Caco-2 (cell line): Measurements from ENCODE around the gene MAD1L1. TPM values are rescaled to one million over a fixed set of nuclear protein-coding genes. Genes with fewer than 3 reads are reported as not detected.

ENCODE experiments used
- BruUV-seq: library from RNA; stranded (reverse); fragments of 400-500 nt; replicated peaks from 2 replicates; lab custom pipeline; 2021; lab: Mats Ljungman, UMichigan
- CTCF ChIA-PET: fragments of 300-600 bp; sonication (Branson Sonifier 250); formaldehyde crosslinking; loops from one replicate; lab custom pipeline; 2022; ENCODE audit warnings: antibody characterized with exemption; lab: Charles Lee
- POLR2A ChIA-PET: fragments of 300-600 bp; sonication (Branson Sonifier 250); formaldehyde crosslinking; loops from one replicate; lab custom pipeline; 2022; ENCODE audit warnings: antibody characterized with exemption; lab: Charles Lee
- DNase-seq, 2 experiments: peaks; one replicate each; pipeline versions ENCODE4 v3.0.0 to v3.0.0-alpha.2; 2020 to 2022
- H3K27me3 ChIP-seq: replicated peaks from 2 replicates; pipeline ENCODE4 v1.6.0; 2011; ENCODE audit warnings: low read length; ENCODE audit not compliant: control insufficient read depth, insufficient read depth
- H3K36me3 ChIP-seq: 2 replicates; pipeline ENCODE4 v1.5.1; 2011; ENCODE audit warnings: low read length; ENCODE audit not compliant: control insufficient read depth, insufficient read depth
- H3K4me1 ChIP-seq: fragments of 250-450 bp; sonication (Bioruptor Pico); 2 replicates; pipeline ENCODE4 v1.5.1; 2020; ENCODE audit warnings: mild to moderate bottlenecking
- H3K4me3 ChIP-seq: 2 replicates; pipeline ENCODE4 v1.5.1; 2011; ENCODE audit warnings: low read depth, mild to moderate bottlenecking, control low read depth, low read length
- H3K9me3 ChIP-seq: fragments of 250-450 bp; sonication (Bioruptor Pico); 2 replicates; pipeline ENCODE4 v1.5.1; 2020; ENCODE audit warnings: mild to moderate bottlenecking, moderate library complexity
- H3K27ac Mint-ChIP-seq: one replicate; pipeline ENCODE4 v1.8.0; 2022; ENCODE audit warnings: mixed read lengths; ENCODE audit not compliant: unreplicated experiment
- H3K27me3 Mint-ChIP-seq: one replicate; pipeline ENCODE4 v1.8.0; 2022; ENCODE audit warnings: mixed read lengths; ENCODE audit not compliant: insufficient read depth, unreplicated experiment
- H3K36me3 Mint-ChIP-seq: one replicate; pipeline ENCODE4 v1.8.0; 2022; ENCODE audit warnings: mild to moderate bottlenecking, mixed read lengths; ENCODE audit not compliant: insufficient read depth, unreplicated experiment
- H3K4me1 Mint-ChIP-seq: one replicate; pipeline ENCODE4 v1.8.0; 2022; ENCODE audit warnings: low read depth, mixed read lengths; ENCODE audit not compliant: unreplicated experiment
- H3K4me3 Mint-ChIP-seq: one replicate; pipeline ENCODE4 v1.8.0; 2022; ENCODE audit warnings: mild to moderate bottlenecking, moderate library complexity, mixed read lengths; ENCODE audit not compliant: unreplicated experiment
- H3K9me3 Mint-ChIP-seq: one replicate; pipeline ENCODE4 v1.8.0; 2022; ENCODE audit warnings: mixed read lengths; ENCODE audit not compliant: unreplicated experiment
- intact Hi-C: fragments of 100-400 bp; cut with micrococcal nuclease; formaldehyde crosslinking; loops from one replicate; pipeline ENCODE4 v1.10.0; 2022; ENCODE audit not compliant: unreplicated experiment
- total RNA-seq: library from RNA; stranded (reverse); gene quantifications from 2 replicates; pipeline ENCODE4 v1.2.3, GENCODE V29; 2022
- TF ChIP-seq, protein P1 (sequence below), 2 experiments: fragments of 200-600 bp in 1 of 2; IDR thresholded peaks; 1 replicate in 1 of 2; 2 replicates in 1 of 2; pipeline versions ENCODE4 v1.5.1 to v1.8.0; 2011 to 2022; ENCODE audit warnings: antibody characterized with exemption in 1 of 2, control low read depth in 1 of 2, inconsistent platforms in 1 of 2, low read depth in 1 of 2, low read length in 1 of 2, mild to moderate bottlenecking in 1 of 2, moderate library complexity in 1 of 2; ENCODE audit not compliant: insufficient read depth in 1 of 2, severe bottlenecking in 1 of 2, unreplicated experiment in 1 of 2

Gene MAD1L1
- total RNA-seq, 1 experiment from 2014 or later = 58.6 TPM

DNA sequence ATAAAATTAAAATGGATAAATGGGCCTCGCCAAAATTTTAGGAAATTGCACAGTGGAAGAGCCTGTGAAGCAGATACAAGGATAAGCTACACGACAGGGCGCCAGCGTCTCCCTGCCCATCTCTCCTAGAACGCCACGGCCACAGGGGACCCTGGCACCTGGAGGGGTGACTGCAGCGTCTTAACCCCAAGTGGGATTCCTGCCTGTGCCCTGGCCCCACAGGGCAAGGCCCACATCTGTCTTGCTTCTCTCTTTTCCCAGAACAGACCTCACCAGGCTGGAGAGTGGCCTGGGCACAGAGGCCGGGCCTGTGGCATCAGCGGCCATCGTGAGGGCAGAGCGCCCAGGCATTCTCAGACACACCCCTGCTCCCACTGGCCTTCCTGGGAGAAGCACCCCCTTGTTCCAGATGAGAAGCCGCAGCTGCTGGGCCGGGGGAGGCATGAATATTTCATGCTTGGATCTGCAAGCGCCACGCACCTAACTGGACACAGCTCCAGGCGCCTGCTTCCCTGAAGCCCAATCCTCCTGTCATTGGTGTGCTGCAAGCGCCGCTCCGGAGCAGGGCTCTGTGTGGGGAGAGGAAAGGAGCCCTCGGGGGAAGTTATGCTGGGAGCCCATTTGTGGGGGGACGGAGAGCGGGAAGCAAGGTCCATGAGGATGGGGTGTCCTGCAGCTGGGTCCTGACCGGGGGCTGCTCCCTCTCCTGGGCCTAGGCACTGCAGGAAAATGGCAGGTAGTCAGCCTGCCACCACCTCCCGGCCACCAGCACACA lies 409.2 kb downstream of the MAD1L1 start:
- no peak overlapping the region for H3K27ac Mint-ChIP-seq
- H3K4me3 Mint-ChIP-seq = no peak overlapping the region
- CTCF ChIA-PET = interaction anchor here (0.6 kb wide), 1 partner anchor 159 kb away, joined by 5 read pairs; no protein-coding TSS in a partner anchor

DNA sequence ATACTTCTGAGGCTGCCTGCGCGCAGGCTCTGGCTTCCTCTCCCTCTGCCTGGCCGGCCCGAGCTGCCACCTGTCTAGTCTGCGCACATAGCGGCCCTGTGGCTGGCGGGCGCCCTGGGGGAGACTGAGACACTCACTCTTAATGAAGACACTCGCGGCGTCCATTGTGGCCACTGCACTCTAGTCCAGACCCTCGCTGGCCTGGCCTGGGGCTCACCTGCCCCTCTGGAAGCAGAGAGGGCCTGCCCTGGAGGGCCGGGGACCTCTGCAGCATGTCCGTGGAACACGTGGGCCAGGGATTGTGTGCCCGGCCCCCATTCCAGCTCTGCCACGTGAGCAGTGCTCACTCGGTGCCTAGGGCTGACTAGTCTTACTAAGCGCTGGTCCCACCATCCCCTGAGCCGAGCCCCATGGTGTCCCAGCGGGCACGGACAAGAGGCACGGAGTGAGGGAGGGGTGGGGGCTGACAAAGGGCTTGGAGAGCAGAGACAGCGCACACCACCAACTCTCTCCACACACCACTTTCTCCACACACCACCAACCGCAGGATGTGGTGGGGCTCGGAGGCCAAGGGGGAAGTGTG lies 413.4 kb downstream of the MAD1L1 start:
- no peaks in the 10 kb centered on the region for H3K4me1 ChIP-seq
- CTCF ChIA-PET = no interaction called here
- intact Hi-C loops = no loop called here
- no TSS peak for BruUV-seq
- H3K36me3 ChIP-seq = no peaks in the 10 kb centered on the region
- Mint-ChIP-seq H3K27ac (no peak overlapping the region), H3K27me3 (no peaks in the 10 kb centered on the region), H3K4me1 (no peaks in the 10 kb centered on the region), H3K9me3 (no peaks in the 10 kb centered on the region), H3K4me3 (no peak overlapping the region), H3K36me3 (no peaks in the 10 kb centered on the region)
- H3K9me3 ChIP-seq = no peaks in the 10 kb centered on the region
- no peak for DNase-seq
- TF ChIP-seq, protein P1, sequence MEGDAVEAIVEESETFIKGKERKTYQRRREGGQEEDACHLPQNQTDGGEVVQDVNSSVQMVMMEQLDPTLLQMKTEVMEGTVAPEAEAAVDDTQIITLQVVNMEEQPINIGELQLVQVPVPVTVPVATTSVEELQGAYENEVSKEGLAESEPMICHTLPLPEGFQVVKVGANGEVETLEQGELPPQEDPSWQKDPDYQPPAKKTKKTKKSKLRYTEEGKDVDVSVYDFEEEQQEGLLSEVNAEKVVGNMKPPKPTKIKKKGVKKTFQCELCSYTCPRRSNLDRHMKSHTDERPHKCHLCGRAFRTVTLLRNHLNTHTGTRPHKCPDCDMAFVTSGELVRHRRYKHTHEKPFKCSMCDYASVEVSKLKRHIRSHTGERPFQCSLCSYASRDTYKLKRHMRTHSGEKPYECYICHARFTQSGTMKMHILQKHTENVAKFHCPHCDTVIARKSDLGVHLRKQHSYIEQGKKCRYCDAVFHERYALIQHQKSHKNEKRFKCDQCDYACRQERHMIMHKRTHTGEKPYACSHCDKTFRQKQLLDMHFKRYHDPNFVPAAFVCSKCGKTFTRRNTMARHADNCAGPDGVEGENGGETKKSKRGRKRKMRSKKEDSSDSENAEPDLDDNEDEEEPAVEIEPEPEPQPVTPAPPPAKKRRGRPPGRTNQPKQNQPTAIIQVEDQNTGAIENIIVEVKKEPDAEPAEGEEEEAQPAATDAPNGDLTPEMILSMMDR (IDR thresholded peaks at IDR 0.05; ENCODE audit: insufficient read depth in 1 of 2, low read depth in 1 of 2, low read length in 1 of 2, severe bottlenecking in 1 of 2, unreplicated experiment in 1 of 2) = no peak
- no peak overlapping the region for H3K4me3 ChIP-seq
- POLR2A ChIA-PET = no interaction called here
- H3K27me3 ChIP-seq = no peaks in the 10 kb centered on the region

More for the DNA sequence above, 409.2 kb downstream of the MAD1L1 start:
- peaks cover 4% of the 10 kb centered on the region for H3K9me3 Mint-ChIP-seq
- no peaks in the 10 kb centered on the region for H3K36me3 Mint-ChIP-seq
- H3K4me1 Mint-ChIP-seq = no peaks in the 10 kb centered on the region
- no peak for DNase-seq
- Histone ChIP-seq H3K4me1 (no peaks in the 10 kb centered on the region), H3K27me3 (no peaks in the 10 kb centered on the region), H3K9me3 (no peaks in the 10 kb centered on the region), H3K4me3 (no peak overlapping the region), H3K36me3 (no peaks in the 10 kb centered on the region)
- POLR2A ChIA-PET = no interaction called here
- TF ChIP-seq, protein P1 (IDR thresholded peaks at IDR 0.05; ENCODE audit: insufficient read depth in 1 of 2, low read depth in 1 of 2, low read length in 1 of 2, severe bottlenecking in 1 of 2, unreplicated experiment in 1 of 2) = no peak
- no TSS peak for BruUV-seq
- intact Hi-C loops = no loop called here
- H3K27me3 Mint-ChIP-seq = no peaks in the 10 kb centered on the region

DNA sequence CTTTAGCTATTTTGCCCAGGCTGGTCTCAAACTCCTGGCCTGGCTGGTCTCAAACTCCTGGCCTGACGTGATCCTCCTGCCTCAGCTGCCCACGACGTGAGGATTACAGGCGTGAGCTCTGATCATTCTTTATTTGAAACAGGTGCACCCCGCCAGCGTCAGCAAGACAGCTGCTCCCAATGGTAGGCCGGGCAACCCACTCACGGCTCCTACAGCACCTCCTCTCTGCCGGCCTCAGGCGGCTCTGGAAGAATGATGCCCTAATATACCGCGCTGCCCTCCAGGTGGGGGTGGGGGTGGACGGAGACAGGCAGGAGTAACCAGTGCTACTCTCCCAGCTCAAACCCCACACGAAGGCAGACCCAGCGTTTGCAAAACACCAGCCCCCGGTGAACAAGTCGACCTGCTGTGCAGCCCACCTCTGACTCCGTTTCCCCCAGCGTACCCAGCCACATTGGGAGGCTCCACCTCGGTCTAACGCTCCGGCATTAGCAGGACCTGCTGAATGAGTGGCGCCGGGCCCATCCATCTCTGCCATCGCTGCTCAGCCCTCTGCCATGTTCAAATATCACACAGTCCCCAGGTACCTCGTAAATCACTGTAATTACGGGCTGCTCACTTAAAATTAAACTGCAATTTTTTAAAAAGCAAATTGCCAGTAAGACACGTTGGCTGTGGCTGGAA lies 414.0 kb downstream of the MAD1L1 start:
- intact Hi-C loops = no loop called here
- Histone ChIP-seq H3K4me3 (no peak overlapping the region), H3K9me3 (no peaks in the 10 kb centered on the region), H3K4me1 (no peaks in the 10 kb centered on the region), H3K27me3 (no peaks in the 10 kb centered on the region), H3K36me3 (no peaks in the 10 kb centered on the region)
- Mint-ChIP-seq H3K27me3 (no peaks in the 10 kb centered on the region), H3K4me1 (no peaks in the 10 kb centered on the region), H3K9me3 (no peaks in the 10 kb centered on the region), H3K27ac (no peak overlapping the region), H3K4me3 (no peak overlapping the region), H3K36me3 (no peaks in the 10 kb centered on the region)
- CTCF ChIA-PET = no interaction called here
- BruUV-seq = no TSS peak
- TF ChIP-seq, protein P1 (IDR thresholded peaks at IDR 0.05; ENCODE audit: insufficient read depth in 1 of 2, low read depth in 1 of 2, low read length in 1 of 2, severe bottlenecking in 1 of 2, unreplicated experiment in 1 of 2) = no peak
- POLR2A ChIA-PET = no interaction called here
- no peak for DNase-seq
